RPMI7951 (cell line): ENCODE data around the gene CTBP1. TPM values are rescaled to one million over a fixed set of nuclear protein-coding genes. Genes with fewer than 3 reads are reported as not detected.

Experiments
- DNase-seq: peaks from one replicate; pipeline ENCODE4 v3.0.0-alpha.2; 2012; ENCODE audit warnings: low read depth
- total RNA-seq: library from RNA; depleted of rRNA; stranded (reverse); fragments of >200 nt; shearing (Covaris generic); gene quantifications from 2 replicates; pipeline ENCODE4 v1.2.3, GENCODE V29; 2014

The CTBP1 gene
- total RNA-seq, 1 experiment from 2014 or later = 61.3 TPM

DNA sequence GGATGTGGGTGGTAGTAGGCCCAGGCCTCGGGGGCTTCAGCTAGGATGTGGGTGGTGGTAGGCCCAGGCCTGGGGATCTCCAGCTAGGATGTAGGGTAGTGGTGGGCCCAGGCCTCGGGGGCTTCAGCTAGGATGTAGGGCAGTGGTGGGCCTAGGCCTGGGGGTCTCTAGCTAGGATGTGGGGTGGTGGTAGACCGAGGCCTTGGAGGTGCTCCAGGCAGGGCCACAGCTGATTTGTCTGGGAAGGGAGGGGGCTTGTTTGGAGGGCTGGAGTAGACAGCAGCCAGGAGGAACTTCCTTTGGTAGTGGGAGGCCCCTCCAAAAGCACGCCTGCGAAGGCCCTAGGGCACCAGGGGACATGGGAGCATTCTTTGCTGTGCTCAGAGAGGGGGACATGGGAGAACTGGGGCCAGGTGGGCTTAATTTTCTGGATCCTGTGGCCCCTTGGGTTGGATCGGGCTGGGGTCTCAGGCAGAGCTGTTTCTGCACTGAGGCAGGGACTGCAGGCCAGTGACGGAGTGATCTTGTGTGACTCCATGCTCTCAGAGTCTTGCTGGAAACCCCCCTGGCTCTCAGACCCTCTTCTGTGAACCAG, 73.2 kb downstream of the CTBP1 start:
- DNase-seq = no peak

DNA sequence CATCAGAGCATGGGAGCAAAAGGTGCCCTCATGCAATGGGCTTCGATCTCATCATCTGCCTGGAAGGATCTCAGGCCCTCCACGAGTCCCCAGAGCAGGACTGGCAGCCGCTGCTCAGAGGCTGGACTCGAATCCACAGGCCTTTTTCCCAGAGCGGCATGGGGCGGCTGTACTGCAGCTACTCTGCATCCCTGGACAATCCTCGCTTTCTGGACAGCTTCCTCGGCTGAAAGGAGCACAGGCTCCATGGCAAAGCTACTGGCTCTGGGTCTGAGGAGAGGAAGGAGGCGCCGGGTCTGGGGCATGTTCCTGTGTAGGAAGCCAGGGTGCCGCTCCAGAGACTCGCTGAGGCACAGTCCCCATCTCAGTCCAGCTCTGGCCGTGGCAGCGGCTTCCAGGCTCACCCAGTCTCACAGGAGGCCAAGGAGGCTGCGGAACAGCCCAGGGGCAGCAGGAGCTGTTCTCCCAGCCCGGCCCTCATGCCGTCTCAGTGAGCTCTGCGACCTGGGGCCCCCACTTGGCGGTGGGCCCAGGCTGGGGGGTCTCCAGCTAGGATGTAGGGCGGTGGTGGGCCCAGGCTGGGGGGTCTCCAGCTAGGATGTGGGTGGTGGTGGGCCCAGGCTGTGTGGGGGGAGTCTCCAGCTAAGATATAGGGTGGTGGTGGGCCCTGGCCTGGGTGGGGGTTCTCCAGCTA, 73.8 kb downstream of the CTBP1 start:
- no peak for DNase-seq

GRCh38 chr4:1172971-1173757, 75.8 kb downstream of the CTBP1 start:
- DNase-seq = peak; percentile 82

DNA sequence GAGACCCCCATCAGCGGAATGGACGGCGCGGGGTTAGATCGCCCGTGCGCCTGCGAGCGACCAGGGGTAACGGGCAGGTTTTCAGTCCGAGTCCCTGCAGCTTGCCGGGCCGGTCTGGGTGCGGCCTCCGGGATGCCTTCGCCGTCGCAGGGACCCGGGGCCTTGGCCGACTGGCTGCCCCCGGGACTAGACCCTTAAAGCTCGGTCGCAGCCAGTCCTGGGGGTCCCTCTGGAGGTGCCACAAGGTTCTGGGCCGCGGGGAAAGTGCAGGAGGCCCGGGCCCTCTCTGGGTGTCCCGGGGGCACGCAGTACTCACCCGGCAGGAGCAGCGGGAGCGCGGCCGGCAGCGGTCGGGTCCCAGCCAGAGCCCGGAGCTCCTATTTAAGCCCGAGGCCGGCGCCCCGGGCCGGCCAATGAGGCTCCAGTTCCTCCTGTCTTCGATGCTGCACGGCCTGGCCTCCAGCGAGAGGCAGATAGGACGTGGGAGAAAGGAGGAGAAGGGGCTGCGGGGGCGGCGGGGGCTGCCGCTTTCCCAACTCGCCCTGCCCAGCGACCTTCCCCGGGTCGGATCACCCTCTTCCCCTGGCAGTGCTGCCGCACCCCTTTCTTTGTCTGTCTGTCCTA, 76.6 kb downstream of the CTBP1 start, which contains the start of gene SPON2:
Gene SPON2 (minus strand): TSS at position 356 of the 624 bp plus-strand sequence.
- no peak for DNase-seq

DNA sequence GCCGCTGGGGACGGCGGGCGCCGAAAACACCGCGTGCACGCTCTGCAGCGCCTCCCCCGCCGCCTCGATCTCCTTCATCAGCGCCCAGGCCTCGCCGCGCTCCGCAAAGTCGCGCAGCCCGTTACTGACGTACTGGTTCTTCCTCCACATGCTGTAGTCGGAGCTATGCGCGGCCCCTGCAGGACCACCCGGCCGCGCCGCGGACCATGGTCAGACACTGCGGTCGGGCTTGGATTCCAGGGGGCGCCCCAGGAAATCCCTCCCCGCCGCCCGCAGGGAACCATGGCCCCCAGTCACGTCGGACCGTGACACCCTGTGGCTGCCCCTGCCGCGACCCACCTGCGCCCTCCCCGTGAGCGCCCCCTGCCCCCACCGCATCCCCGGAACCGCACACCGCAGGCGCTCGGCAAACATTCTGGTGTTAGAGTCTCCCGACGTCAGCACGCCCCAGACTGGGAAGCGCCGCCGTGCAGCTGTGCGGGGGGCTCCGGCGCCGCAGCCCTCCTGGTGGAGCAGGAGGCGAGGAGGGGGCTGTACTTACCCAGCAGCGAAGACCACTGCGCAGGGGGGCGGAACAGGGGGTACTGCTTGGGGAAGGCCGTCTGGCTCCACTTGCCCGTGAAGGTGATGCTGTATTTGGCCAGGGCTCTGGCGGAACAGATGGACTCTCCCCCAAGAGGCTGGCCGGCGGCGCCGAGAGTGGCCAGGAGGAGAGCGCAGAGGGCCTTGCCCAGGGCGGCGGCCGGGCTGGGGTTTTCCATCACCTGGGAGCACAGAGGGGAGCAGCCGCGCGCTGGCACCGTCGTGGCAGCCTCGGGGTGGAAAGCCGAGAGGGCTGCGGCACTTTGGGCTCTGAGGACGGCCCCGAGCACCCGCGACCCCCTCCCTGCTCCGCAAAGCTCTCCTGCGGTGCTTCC, 77.4 kb downstream of the CTBP1 start:
- no peak for DNase-seq

- DNase-seq = no peak
These were observed 78.0 kb downstream of the CTBP1 start for GRCh38 chr4:1170976-1171310.

- no peak for DNase-seq
These were observed 78.6 kb downstream of the CTBP1 start for GRCh38 chr4:1170156-1170975.

DNA sequence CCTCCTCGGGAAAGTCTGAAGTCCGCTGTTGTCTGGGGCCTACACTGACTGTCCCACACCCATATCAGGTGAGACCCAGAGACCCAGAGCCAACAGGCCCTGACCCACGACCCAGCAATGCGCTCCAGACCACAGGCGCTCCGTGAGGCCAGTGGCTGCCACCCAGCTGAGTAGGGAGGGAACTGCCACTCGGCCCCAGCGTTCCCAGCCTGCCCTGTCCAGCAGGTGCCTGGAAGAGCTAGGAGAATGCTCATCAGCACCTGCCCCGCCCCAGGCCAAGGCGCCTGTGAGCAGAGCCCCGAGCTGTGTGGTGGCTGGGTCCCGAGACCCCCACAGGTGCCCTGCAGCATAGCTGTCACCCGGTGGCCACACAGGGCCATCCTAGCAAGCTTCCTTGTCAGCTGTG, 79.2 kb downstream of the CTBP1 start:
- DNase-seq = no peak

GRCh38 chr4:1169171-1169671, 79.7 kb downstream of the CTBP1 start:
- no peak for DNase-seq

GRCh38 chr4:1168191-1169101, 80.5 kb downstream of the CTBP1 start:
- no peak for DNase-seq

- DNase-seq = peak; percentile 79
These were observed 81.5 kb downstream of the CTBP1 start for GRCh38 chr4:1167244-1167949.

- no peak for DNase-seq
These were observed 82.3 kb downstream of the CTBP1 start for GRCh38 chr4:1166509-1167243.

- no peak for DNase-seq
These were observed 83.9 kb downstream of the CTBP1 start for GRCh38 chr4:1164956-1165545.

DNA sequence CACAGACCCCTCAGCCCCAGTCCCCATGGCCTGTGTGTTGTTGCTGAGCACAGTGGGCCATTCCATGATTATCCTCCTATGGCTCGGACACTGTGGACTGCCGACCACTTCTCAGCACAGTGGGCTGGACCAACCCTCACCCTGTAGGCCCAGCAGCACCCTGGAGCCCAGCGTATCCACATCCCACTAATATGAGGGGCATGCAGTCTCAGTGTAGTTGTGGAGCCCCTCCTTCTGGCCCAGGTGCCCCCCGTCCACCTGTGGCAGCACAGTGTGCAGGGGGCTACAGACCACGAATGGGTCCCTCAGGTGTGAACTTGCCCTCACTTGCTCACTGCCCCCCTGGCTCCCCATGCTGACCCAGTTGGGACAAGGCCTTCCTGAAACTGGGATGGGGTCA, 84.5 kb downstream of the CTBP1 start:
- no peak for DNase-seq

DNA sequence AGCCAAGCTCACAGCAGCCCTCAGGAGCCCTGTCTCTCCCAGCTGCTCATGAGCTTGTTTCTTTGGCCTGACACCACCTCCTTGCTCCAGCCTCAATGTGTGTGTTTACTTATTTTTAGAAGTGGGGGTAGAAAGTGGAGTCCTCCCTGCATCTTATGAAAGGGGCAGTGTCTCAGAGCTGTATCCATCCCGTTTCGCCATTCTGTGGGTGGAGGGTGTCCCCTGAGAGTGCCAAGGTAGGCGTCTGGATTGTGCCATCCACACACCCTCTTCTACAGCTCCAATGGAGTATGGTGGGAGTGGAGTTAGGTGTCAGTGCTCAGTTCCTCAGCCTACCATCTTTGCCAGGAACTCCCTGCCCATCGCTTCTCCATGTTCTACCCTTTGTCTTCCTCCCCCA, 84.9 kb downstream of the CTBP1 start:
- no peak for DNase-seq
